PC-3 (cell line): ENCODE results near the gene FBF1. TPM values are rescaled to one million over a fixed set of nuclear protein-coding genes. Genes with fewer than 3 reads are reported as not detected.

Experiments
- ATAC-seq: fragments of 200-7000 bp; cut with Tn5 transposase; 2 replicates; pipeline ENCODE4 v1.9.1; 2020; ENCODE audit warnings: mild to moderate bottlenecking, moderate library complexity
- BruUV-seq: library from RNA; stranded (reverse); fragments of 400-500 nt; replicated peaks from 2 replicates; lab custom pipeline; 2021; lab: Mats Ljungman, UMichigan
- CTCF ChIA-PET: fragments of 300-600 bp; sonication (Branson Sonifier 250); formaldehyde crosslinking; loops from one replicate; lab custom pipeline; 2022; ENCODE audit warnings: antibody characterized with exemption; lab: Charles Lee
- POLR2A ChIA-PET: fragments of 300-600 bp; sonication (Branson Sonifier 250); formaldehyde crosslinking; loops from one replicate; lab custom pipeline; 2022; ENCODE audit warnings: antibody characterized with exemption; ENCODE audit not compliant: unreplicated experiment; lab: Charles Lee
- DNase-seq: peaks from one replicate; pipeline ENCODE4 v3.0.0-alpha.2; 2015
- H2AFZ ChIP-seq: fragments of 300-600 bp; sonication (generic); 2 replicates; pipeline ENCODE4 v1.6.0; 2016; ENCODE audit warnings: antibody characterized with exemption, low read length
- H3F3A ChIP-seq: fragments of 300-600 bp; sonication (generic); one replicate; pipeline ENCODE4 v1.6.0; 2017; ENCODE audit warnings: antibody characterized with exemption, low read length, control low read depth, mild to moderate bottlenecking; ENCODE audit not compliant: unreplicated experiment
- H3K27ac ChIP-seq: fragments of 300-600 bp; sonication (generic); 2 replicates; pipeline ENCODE4 v1.5.1; 2016; ENCODE audit warnings: mild to moderate bottlenecking, low read length
- H3K27me3 ChIP-seq: fragments of 300-600 bp; sonication (generic); 2 replicates; pipeline ENCODE4 v1.6.1; 2016; ENCODE audit warnings: low read length, mixed read lengths
- H3K36me3 ChIP-seq: fragments of 300-600 bp; sonication (generic); 2 replicates; pipeline ENCODE4 v1.6.1; 2016; ENCODE audit warnings: low read depth, mixed run types, low read length, mixed read lengths
- H3K4me1 ChIP-seq: fragments of 300-600 bp; sonication (generic); 2 replicates; pipeline ENCODE4 v1.5.1; 2016; ENCODE audit warnings: low read length; ENCODE audit not compliant: insufficient read depth
- H3K4me2 ChIP-seq: fragments of 300-600 bp; sonication (generic); 2 replicates; pipeline ENCODE4 v1.6.0; 2016; ENCODE audit warnings: low read length
- H3K4me3 ChIP-seq: fragments of 300-600 bp; sonication (generic); 2 replicates; pipeline ENCODE4 v1.5.1; 2016; ENCODE audit warnings: mild to moderate bottlenecking, low read length, mixed read lengths
- H3K79me2 ChIP-seq: fragments of 300-600 bp; sonication (generic); 2 replicates; pipeline ENCODE4 v1.6.1; 2017; ENCODE audit warnings: low read length, mixed read lengths
- H3K9ac ChIP-seq: fragments of 300-600 bp; sonication (generic); 2 replicates; pipeline ENCODE4 v1.6.0; 2016; ENCODE audit warnings: mild to moderate bottlenecking, low read length
- H3K9me2 ChIP-seq: fragments of 300-600 bp; sonication (generic); replicated peaks from 2 replicates; pipeline ENCODE4 v1.6.1; 2016; ENCODE audit warnings: mixed run types, low read length, mixed read lengths
- H3K9me3 ChIP-seq: fragments of 300-600 bp; sonication (generic); 2 replicates; pipeline ENCODE4 v1.6.1; 2016; ENCODE audit warnings: low read length, mixed read lengths
- H4K20me1 ChIP-seq: fragments of 300-600 bp; sonication (generic); 2 replicates; pipeline ENCODE4 v1.6.1; 2016; ENCODE audit warnings: low read length, mixed read lengths
- EZH2 ChIP-seq: fragments of 300-600 bp; sonication (generic); IDR thresholded peaks from one replicate; pipeline ENCODE4 v1.6.1; 2017; ENCODE audit warnings: antibody characterized with exemption, mild to moderate bottlenecking, low read length; ENCODE audit not compliant: unreplicated experiment
- EZH2phosphoT487 ChIP-seq: fragments of 300-600 bp; sonication (generic); IDR thresholded peaks from 2 replicates; pipeline ENCODE4 v1.6.1; 2018; ENCODE audit warnings: mild to moderate bottlenecking, antibody characterized with exemption, low read length, borderline replicate concordance
- intact Hi-C: fragments of 100-400 bp; cut with micrococcal nuclease; formaldehyde crosslinking; loops from 2 replicates; pipeline ENCODE4 v1.9.0; 2023
- total RNA-seq: library from RNA; depleted of rRNA; stranded (reverse); fragments of >200 nt; gene quantifications from 2 replicates; pipeline ENCODE4 v1.2.3, GENCODE V29; 2014
- TF ChIP-seq, protein P1 (sequence below): fragments of 300-600 bp; sonication (generic); conservative IDR thresholded peaks from 2 replicates; pipeline ENCODE4 v1.5.1; 2017; ENCODE audit warnings: antibody characterized with exemption, low read depth, mild to moderate bottlenecking, low read length

FBF1 gene
- total RNA-seq, 1 experiment from 2014 or later: 39.2 TPM

DNA sequence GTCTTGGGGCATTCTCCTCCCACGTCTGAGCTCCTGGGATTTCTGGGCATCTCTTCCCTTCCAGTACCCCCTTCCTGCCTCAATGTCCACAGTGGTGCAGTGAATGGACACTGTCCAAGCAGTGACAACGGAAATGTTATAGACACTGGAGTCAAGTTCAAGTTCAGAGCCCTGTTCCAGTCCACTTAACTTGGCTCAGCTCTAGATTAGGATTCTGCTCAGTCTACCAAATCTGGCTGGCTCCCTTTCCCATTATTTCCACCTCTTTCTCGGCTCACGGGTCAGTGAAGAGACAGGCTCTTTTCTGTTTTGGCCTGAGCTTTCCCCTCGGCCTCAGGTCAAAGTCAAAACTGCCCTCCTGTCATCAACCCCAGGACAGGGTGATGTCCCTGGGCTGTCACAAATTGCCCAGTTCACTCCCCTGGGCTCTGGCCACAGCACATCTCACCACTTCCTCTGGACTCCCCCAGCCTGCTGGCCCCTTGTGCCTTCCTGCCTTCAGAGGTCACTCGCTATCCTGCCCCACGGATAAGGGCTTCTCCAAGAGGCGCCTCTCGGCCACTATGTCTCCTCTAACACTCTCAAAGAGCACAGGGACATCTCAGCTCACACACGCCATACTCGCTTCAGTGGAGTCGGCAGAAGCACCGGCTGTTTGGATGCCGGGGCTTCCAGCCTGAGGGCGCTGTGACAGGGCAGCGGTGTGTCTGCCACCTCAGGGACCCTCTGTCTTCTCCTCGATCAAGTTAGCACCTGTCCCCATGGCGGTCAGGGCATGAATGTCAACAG, 18.5 kb downstream of the FBF1 start:
- H3K27ac ChIP-seq: no peak overlapping the region
- intact Hi-C loops: no loop called here
- no peaks in the 10 kb centered on the region for H3K79me2 ChIP-seq
- no peak for ATAC-seq
- H3K4me2 ChIP-seq: no peak overlapping the region
- no peaks in the 10 kb centered on the region for H3K27me3 ChIP-seq
- H4K20me1 ChIP-seq: no peaks in the 10 kb centered on the region
- H3K4me1 ChIP-seq: no peaks in the 10 kb centered on the region
- no peaks in the 10 kb centered on the region for H3K9me3 ChIP-seq
- ChIA-PET POLR2A (no interaction called here), CTCF (no interaction called here)
- no peak overlapping the region for H3K9ac ChIP-seq
- BruUV-seq: no TSS peak
- DNase-seq: no peak
- TF ChIP-seq, protein P1, sequence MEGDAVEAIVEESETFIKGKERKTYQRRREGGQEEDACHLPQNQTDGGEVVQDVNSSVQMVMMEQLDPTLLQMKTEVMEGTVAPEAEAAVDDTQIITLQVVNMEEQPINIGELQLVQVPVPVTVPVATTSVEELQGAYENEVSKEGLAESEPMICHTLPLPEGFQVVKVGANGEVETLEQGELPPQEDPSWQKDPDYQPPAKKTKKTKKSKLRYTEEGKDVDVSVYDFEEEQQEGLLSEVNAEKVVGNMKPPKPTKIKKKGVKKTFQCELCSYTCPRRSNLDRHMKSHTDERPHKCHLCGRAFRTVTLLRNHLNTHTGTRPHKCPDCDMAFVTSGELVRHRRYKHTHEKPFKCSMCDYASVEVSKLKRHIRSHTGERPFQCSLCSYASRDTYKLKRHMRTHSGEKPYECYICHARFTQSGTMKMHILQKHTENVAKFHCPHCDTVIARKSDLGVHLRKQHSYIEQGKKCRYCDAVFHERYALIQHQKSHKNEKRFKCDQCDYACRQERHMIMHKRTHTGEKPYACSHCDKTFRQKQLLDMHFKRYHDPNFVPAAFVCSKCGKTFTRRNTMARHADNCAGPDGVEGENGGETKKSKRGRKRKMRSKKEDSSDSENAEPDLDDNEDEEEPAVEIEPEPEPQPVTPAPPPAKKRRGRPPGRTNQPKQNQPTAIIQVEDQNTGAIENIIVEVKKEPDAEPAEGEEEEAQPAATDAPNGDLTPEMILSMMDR: no peak
- TF ChIP-seq EZH2phosphoT487 (no peak), EZH2 (no peak)
- no peaks in the 10 kb centered on the region for H3F3A ChIP-seq
- no peak overlapping the region for H3K4me3 ChIP-seq
- H3K9me2 ChIP-seq: no peaks in the 10 kb centered on the region
- H3K36me3 ChIP-seq: no peaks in the 10 kb centered on the region; the same call in 1 of the 2 replicates
- no peak overlapping the region for H2AFZ ChIP-seq

DNA sequence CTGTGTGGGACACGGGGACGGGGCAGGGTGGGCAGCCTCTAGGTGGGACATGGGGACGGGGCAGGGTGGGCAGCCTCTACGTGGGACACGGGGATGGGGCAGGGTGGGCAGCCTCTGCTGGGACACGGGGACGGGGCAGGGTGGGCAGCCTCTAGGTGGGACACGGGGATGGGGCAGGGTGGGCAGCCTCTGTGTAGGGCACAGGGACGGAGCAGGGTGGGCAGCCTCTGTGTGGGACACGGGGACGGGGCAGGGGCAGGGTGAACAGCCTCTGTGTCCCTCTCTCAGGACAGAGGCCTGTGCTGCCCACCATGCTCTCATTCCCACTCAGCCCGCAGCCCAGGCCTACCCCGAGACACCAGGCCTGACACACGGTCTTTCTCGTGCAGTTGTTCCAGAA, 19.2 kb downstream of the FBF1 start:
- Histone ChIP-seq H3K4me3 (no peak overlapping the region), H3K4me2 (no peak overlapping the region), H3K27me3 (no peaks in the 10 kb centered on the region), H3K36me3 (no peaks in the 10 kb centered on the region; the same call in 1 of the 2 replicates), H3K4me1 (no peaks in the 10 kb centered on the region), H3K9ac (no peak overlapping the region), H4K20me1 (no peaks in the 10 kb centered on the region), H3K79me2 (no peaks in the 10 kb centered on the region), H3F3A (no peaks in the 10 kb centered on the region), H3K27ac (no peak overlapping the region), H2AFZ (no peak overlapping the region), H3K9me3 (no peaks in the 10 kb centered on the region), H3K9me2 (no peaks in the 10 kb centered on the region)
- POLR2A ChIA-PET: no interaction called here
- TF ChIP-seq EZH2: no peak
- no peak for TF ChIP-seq EZH2phosphoT487
- TF ChIP-seq, protein P1: no peak
- CTCF ChIA-PET: no interaction called here
- no TSS peak for BruUV-seq
- no peak for ATAC-seq
- no peak for DNase-seq
- intact Hi-C loops: no loop called here

DNA sequence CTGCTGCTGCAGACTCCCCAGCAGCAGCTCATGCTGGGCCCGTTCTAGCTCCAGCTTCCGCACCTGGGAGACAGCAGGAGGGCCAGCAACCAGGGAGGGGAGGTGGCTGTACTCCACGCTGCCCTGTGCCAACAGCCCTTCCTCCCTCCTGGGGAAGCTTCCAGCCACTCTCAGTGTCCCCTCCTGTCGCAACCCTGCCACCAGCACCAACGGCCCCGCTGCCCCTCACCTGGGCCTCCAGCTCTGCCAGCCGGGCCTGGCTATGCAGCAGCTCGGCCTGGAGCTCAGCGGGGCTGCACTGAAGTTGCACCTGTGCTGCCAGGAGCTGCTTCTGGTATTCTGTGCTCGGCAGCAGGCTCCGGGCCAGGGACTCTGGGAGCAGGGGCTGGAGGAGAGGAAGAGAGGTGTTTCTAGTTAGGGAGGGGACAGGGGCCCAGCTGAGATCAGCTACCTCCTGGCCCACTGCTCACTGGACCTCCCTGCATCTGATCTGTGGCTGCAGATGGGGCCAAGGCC, 20.7 kb downstream of the FBF1 start:
- no peak overlapping the region for H3K9ac ChIP-seq
- H3K36me3 ChIP-seq: no peaks in the 10 kb centered on the region; the same call in 1 of the 2 replicates
- H3K4me2 ChIP-seq: no peak overlapping the region
- no peaks in the 10 kb centered on the region for H3K9me2 ChIP-seq
- no peak overlapping the region for H2AFZ ChIP-seq
- POLR2A ChIA-PET: interaction anchor here (0.6 kb wide), 1 partner anchor 79 kb away, joined by 4 read pairs; no protein-coding TSS in a partner anchor
- DNase-seq: no peak
- intact Hi-C loops: no loop called here
- no peak for ATAC-seq
- no peaks in the 10 kb centered on the region for H4K20me1 ChIP-seq
- no peak overlapping the region for H3K4me3 ChIP-seq
- no peaks in the 10 kb centered on the region for H3K27me3 ChIP-seq
- no peaks in the 10 kb centered on the region for H3F3A ChIP-seq
- no peaks in the 10 kb centered on the region for H3K9me3 ChIP-seq
- no peaks in the 10 kb centered on the region for H3K4me1 ChIP-seq
- no TSS peak for BruUV-seq
- no peaks in the 10 kb centered on the region for H3K79me2 ChIP-seq
- no peak for TF ChIP-seq EZH2
- TF ChIP-seq, protein P1: no peak
- TF ChIP-seq EZH2phosphoT487: no peak
- CTCF ChIA-PET: interaction anchor here (0.5 kb wide), 1 partner anchor 54 kb away, joined by 9 read pairs; no protein-coding TSS in a partner anchor
- H3K27ac ChIP-seq: no peak overlapping the region
